Natural killer cell (primary cell): ENCODE measurements around the gene POLR3E. TPM values are rescaled to one million over a fixed set of nuclear protein-coding genes. Genes with fewer than 3 reads are reported as not detected.

Source experiments
- ATAC-seq, 3 donors: fragments of 150-1000 bp in 2 of 3; fragments of 200-7000 bp in 1 of 3; cut with Tn5 transposase; 1 replicate in 1 of 3; 2 replicates in 2 of 3; pipeline ENCODE4 v1.10.0; 2021; ENCODE audit warnings: mild to moderate bottlenecking in 2 of 3, moderate library complexity in 2 of 3
- DNase-seq, 2 donors: peaks; one replicate each; pipeline versions ENCODE4 v3.0.0 to v3.0.0-alpha.2; 2013 to 2021; ENCODE audit warnings: mixed read lengths in 1 of 2
- H3K27ac ChIP-seq: one replicate; pipeline ENCODE4 v1.5.1; 2013; ENCODE audit warnings: mild to moderate bottlenecking, low read length
- H3K27me3 ChIP-seq: one replicate; pipeline ENCODE4 v1.6.1; 2013; ENCODE audit warnings: low read length; ENCODE audit not compliant: control insufficient read depth, insufficient read depth
- H3K36me3 ChIP-seq: one replicate; pipeline ENCODE4 v1.6.1; 2013; ENCODE audit warnings: low read length; ENCODE audit not compliant: control insufficient read depth, insufficient read depth
- H3K4me1 ChIP-seq: one replicate; pipeline ENCODE4 v1.6.1; 2013; ENCODE audit warnings: low read length; ENCODE audit not compliant: control insufficient read depth, insufficient read depth
- H3K4me3 ChIP-seq: one replicate; pipeline ENCODE4 v1.5.1; 2013; ENCODE audit warnings: low read length
- H3K9me3 ChIP-seq: one replicate; pipeline ENCODE4 v1.6.1; 2013; ENCODE audit warnings: low read length; ENCODE audit not compliant: control insufficient read depth, insufficient read depth
- H3K27ac Mint-ChIP-seq, 2 donors: one replicate each; pipeline ENCODE4 v1.8.0; 2022; ENCODE audit warnings: mild to moderate bottlenecking in 2 of 2, mixed read lengths in 2 of 2, moderate library complexity in 1 of 2
- H3K27me3 Mint-ChIP-seq, 2 donors: one replicate each; pipeline ENCODE4 v1.8.0; 2022; ENCODE audit warnings: low read depth in 2 of 2, mixed read lengths in 2 of 2
- H3K36me3 Mint-ChIP-seq: one replicate; pipeline ENCODE4 v1.8.0; 2022; ENCODE audit warnings: mixed read lengths
- H3K4me1 Mint-ChIP-seq, 2 donors: one replicate each; pipeline ENCODE4 v1.8.0; 2022; ENCODE audit warnings: mixed read lengths in 2 of 2
- H3K4me3 Mint-ChIP-seq: one replicate; pipeline ENCODE4 v1.8.0; 2022; ENCODE audit warnings: mild to moderate bottlenecking, moderate library complexity, mixed read lengths
- H3K9me3 Mint-ChIP-seq, 2 donors: one replicate each; pipeline ENCODE4 v1.8.0; 2022; ENCODE audit warnings: mixed read lengths in 2 of 2
- CTCF ChIP-seq: fragments of 200-600 bp; IDR thresholded peaks from one replicate; pipeline ENCODE4 v1.8.0; 2022; ENCODE audit warnings: antibody characterized with exemption
- WGBS: methylation state at CpG from one replicate; pipeline ENCODE4 v1.1.7; 2013; ENCODE audit warnings: missing lambda C conversion rate; ENCODE audit not compliant: insufficient coverage; 5-methylcytosine and 5-hydroxymethylcytosine counted together
- intact Hi-C: fragments of 100-400 bp; cut with micrococcal nuclease; formaldehyde crosslinking; loops from one replicate; pipeline ENCODE4 v1.14.2; 2022
- total RNA-seq, 4 donors: library from RNA; stranded (reverse); fragments of 120-200 nt in 1 of 4; gene quantifications; one replicate each; pipeline versions ENCODE4 v1.2.3 to v1.2.4, GENCODE V29; 2013 to 2022

The POLR3E gene
- total RNA-seq, 3 donors from 2014 or later (not counting 1 experiment from before 2014, with no cell fraction given), result 95.0 to 116 (median 104) TPM

GRCh38 chr16:22326771-22327445 is 29.7 kb downstream of the POLR3E start:
- no peak overlapping the region for H3K4me3 ChIP-seq
- Mint-ChIP-seq H3K36me3 (peaks cover 7% of the 10 kb centered on the region), H3K27me3 (no peaks in the 10 kb centered on the region), H3K4me3 (no peak overlapping the region), H3K27ac (no peak overlapping the region), H3K4me1 (peaks cover 0 to 8% of the 10 kb centered on the region in 2 donors), H3K9me3 (no peaks in the 10 kb centered on the region)
- H3K4me1 ChIP-seq, result no peaks in the 10 kb centered on the region
- H3K27me3 ChIP-seq, result no peaks in the 10 kb centered on the region
- intact Hi-C loops, result no loop called here
- peaks cover 69% of the 10 kb centered on the region for H3K36me3 ChIP-seq
- no peak for TF ChIP-seq CTCF
- ATAC-seq, result no peak
- peak in 1 of 2 donors; percentile 4 for DNase-seq
- no peak overlapping the region for H3K27ac ChIP-seq
- WGBS, result 94% methylated on average over 13 of the region's 13 CpGs
- H3K9me3 ChIP-seq, result no peaks in the 10 kb centered on the region

GRCh38 chr16:22327446-22327775 is 30.2 kb downstream of the POLR3E start:
- 98% methylated on average over 6 of the region's 6 CpGs for WGBS
- Histone ChIP-seq H3K27me3 (no peaks in the 10 kb centered on the region), H3K27ac (no peak overlapping the region), H3K36me3 (peaks cover 71% of the 10 kb centered on the region), H3K4me1 (no peaks in the 10 kb centered on the region), H3K4me3 (no peak overlapping the region), H3K9me3 (no peaks in the 10 kb centered on the region)
- intact Hi-C loops, result no loop called here
- H3K4me3 Mint-ChIP-seq, result no peak overlapping the region
- H3K36me3 Mint-ChIP-seq, result peaks cover 12% of the 10 kb centered on the region
- H3K27ac Mint-ChIP-seq, result no peak overlapping the region
- peaks cover 0 to 8% of the 10 kb centered on the region in 2 donors for H3K4me1 Mint-ChIP-seq
- H3K27me3 Mint-ChIP-seq, result no peaks in the 10 kb centered on the region
- TF ChIP-seq CTCF, result no peak
- H3K9me3 Mint-ChIP-seq, result no peaks in the 10 kb centered on the region
- ATAC-seq (no peak), DNase-seq (peak in 1 of 2 donors; percentile 9)

- intact Hi-C loops, result no loop called here
- Histone ChIP-seq H3K27ac (no peak overlapping the region), H3K27me3 (no peaks in the 10 kb centered on the region), H3K9me3 (no peaks in the 10 kb centered on the region), H3K4me3 (no peak overlapping the region), H3K4me1 (no peaks in the 10 kb centered on the region), H3K36me3 (peaks cover 71% of the 10 kb centered on the region)
- no peaks in the 10 kb centered on the region for H3K9me3 Mint-ChIP-seq
- peak in 1 of 2 donors; percentile 6 for DNase-seq
- no peak overlapping the region for H3K27ac Mint-ChIP-seq
- no peak for ATAC-seq
- 95% methylated on average over 10 of the region's 10 CpGs for WGBS
- H3K27me3 Mint-ChIP-seq, result no peaks in the 10 kb centered on the region
- no peak overlapping the region for H3K4me3 Mint-ChIP-seq
- peaks cover 0 to 8% of the 10 kb centered on the region in 2 donors for H3K4me1 Mint-ChIP-seq
- H3K36me3 Mint-ChIP-seq, result peaks cover 14% of the 10 kb centered on the region
- no peak for TF ChIP-seq CTCF
These were observed 31.0 kb downstream of the POLR3E start for GRCh38 chr16:22328081-22328725.
